HL-60 (cell line): ENCODE measurements around the gene TNFSF8.

Source experiments
- POLR2AphosphoS5 ChIP-seq: IDR thresholded peaks from 2 replicates; pipeline ENCODE4 v1.6.1; 2012; ENCODE audit warnings: low read depth
- SPI1 ChIP-seq: IDR thresholded peaks from 2 replicates; pipeline ENCODE4 v1.6.1; 2012; ENCODE audit warnings: low read depth, mild to moderate bottlenecking, borderline replicate concordance
- TF ChIP-seq, protein P1 (sequence below): IDR thresholded peaks from one replicate; pipeline ENCODE4 v1.5.1; 2011; ENCODE audit warnings: low read length, control low read depth, inconsistent platforms; ENCODE audit not compliant: insufficient read depth
- TF ChIP-seq, protein P2 (sequence below): IDR thresholded peaks from 2 replicates; pipeline ENCODE4 v1.6.1; 2012; ENCODE audit warnings: low read depth; ENCODE audit not compliant: insufficient replicate concordance

DNA sequence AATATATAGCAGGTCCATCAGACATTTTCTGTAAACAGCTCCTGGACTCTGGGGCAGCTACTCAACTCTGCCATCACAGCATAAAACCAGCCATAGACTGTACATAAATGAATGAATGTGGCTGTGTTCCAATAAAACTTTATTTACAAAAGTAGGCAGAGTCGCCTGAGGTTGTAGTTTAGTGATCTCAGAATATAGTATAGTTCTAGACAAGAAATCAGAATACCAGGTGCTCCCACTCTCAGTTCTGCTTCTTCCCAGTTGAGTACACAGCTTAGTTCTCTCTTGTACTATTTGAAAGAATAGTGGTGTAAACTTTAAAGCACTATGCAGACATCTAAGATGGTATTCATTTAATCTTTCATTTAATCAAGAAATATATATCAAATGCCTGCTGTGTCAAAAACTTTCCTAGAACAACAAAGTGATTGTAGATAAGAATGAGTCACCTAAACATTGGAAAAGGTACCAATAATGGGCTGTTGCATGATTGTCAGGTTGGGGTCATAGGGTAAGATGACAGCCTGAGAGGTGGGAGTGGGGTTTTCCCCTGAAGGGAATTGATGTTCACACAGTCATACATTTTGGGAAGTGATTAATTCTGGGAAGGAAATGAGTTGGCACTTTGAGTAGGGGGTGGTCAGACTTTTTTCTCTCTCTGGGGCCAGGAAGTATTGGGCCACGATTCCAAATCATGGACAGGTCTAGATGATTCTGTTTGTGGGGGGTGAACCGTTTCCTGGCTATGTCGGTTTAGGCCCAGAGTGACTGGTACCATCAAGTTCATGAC, 37.0 kb downstream of the TNFSF8 start:
- TF ChIP-seq POLR2AphosphoS5 (no peak), SPI1 (no peak)
- TF ChIP-seq, protein P1, sequence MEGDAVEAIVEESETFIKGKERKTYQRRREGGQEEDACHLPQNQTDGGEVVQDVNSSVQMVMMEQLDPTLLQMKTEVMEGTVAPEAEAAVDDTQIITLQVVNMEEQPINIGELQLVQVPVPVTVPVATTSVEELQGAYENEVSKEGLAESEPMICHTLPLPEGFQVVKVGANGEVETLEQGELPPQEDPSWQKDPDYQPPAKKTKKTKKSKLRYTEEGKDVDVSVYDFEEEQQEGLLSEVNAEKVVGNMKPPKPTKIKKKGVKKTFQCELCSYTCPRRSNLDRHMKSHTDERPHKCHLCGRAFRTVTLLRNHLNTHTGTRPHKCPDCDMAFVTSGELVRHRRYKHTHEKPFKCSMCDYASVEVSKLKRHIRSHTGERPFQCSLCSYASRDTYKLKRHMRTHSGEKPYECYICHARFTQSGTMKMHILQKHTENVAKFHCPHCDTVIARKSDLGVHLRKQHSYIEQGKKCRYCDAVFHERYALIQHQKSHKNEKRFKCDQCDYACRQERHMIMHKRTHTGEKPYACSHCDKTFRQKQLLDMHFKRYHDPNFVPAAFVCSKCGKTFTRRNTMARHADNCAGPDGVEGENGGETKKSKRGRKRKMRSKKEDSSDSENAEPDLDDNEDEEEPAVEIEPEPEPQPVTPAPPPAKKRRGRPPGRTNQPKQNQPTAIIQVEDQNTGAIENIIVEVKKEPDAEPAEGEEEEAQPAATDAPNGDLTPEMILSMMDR = no peak
- TF ChIP-seq, protein P2, sequence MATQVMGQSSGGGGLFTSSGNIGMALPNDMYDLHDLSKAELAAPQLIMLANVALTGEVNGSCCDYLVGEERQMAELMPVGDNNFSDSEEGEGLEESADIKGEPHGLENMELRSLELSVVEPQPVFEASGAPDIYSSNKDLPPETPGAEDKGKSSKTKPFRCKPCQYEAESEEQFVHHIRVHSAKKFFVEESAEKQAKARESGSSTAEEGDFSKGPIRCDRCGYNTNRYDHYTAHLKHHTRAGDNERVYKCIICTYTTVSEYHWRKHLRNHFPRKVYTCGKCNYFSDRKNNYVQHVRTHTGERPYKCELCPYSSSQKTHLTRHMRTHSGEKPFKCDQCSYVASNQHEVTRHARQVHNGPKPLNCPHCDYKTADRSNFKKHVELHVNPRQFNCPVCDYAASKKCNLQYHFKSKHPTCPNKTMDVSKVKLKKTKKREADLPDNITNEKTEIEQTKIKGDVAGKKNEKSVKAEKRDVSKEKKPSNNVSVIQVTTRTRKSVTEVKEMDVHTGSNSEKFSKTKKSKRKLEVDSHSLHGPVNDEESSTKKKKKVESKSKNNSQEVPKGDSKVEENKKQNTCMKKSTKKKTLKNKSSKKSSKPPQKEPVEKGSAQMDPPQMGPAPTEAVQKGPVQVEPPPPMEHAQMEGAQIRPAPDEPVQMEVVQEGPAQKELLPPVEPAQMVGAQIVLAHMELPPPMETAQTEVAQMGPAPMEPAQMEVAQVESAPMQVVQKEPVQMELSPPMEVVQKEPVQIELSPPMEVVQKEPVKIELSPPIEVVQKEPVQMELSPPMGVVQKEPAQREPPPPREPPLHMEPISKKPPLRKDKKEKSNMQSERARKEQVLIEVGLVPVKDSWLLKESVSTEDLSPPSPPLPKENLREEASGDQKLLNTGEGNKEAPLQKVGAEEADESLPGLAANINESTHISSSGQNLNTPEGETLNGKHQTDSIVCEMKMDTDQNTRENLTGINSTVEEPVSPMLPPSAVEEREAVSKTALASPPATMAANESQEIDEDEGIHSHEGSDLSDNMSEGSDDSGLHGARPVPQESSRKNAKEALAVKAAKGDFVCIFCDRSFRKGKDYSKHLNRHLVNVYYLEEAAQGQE = no peak
